Upper lobe of left lung (tissue), 4 donors: ENCODE measurements around the gene NLGN1.
"Not testable (repeated sequence)": the region's sequence is repeated elsewhere in the genome, so short reads cannot be mapped to it uniquely, and the experiment has no call there.

ENCODE experiments used
- EP300 ChIP-seq, 4 donors: sonication (generic); formaldehyde crosslinking; IDR thresholded peaks; one replicate each; pipeline ENCODE4 v1.5.1; 2017; ENCODE audit warnings: antibody characterized with exemption in 4 of 4, control low read depth in 2 of 4
- POLR2A ChIP-seq, 4 donors: fragments of 450-650 bp; IDR thresholded peaks; one replicate each; pipeline ENCODE4 v1.5.1; 2016 to 2017; ENCODE audit warnings: antibody characterized with exemption in 4 of 4, mild to moderate bottlenecking in 2 of 4
- POLR2AphosphoS5 ChIP-seq, 2 donors: sonication (generic); formaldehyde crosslinking; IDR thresholded peaks; one replicate each; pipeline ENCODE4 v1.5.1; 2017; ENCODE audit warnings: antibody characterized with exemption in 2 of 2
- TF ChIP-seq, protein P1 (sequence below), 6 experiments: fragments of 450-650 bp in 4 of 6; fragments of 200-600 bp in 2 of 6; sonication (generic) in 2 of 6; IDR thresholded peaks; one replicate each; pipeline ENCODE4 v1.5.1; 2016 to 2019; ENCODE audit warnings: antibody characterized with exemption in 6 of 6

- TF ChIP-seq POLR2A, POLR2AphosphoS5, EP300 (IDR thresholded peaks at IDR 0.05): not testable (repeated sequence)
- TF ChIP-seq, protein P1, sequence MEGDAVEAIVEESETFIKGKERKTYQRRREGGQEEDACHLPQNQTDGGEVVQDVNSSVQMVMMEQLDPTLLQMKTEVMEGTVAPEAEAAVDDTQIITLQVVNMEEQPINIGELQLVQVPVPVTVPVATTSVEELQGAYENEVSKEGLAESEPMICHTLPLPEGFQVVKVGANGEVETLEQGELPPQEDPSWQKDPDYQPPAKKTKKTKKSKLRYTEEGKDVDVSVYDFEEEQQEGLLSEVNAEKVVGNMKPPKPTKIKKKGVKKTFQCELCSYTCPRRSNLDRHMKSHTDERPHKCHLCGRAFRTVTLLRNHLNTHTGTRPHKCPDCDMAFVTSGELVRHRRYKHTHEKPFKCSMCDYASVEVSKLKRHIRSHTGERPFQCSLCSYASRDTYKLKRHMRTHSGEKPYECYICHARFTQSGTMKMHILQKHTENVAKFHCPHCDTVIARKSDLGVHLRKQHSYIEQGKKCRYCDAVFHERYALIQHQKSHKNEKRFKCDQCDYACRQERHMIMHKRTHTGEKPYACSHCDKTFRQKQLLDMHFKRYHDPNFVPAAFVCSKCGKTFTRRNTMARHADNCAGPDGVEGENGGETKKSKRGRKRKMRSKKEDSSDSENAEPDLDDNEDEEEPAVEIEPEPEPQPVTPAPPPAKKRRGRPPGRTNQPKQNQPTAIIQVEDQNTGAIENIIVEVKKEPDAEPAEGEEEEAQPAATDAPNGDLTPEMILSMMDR (IDR thresholded peaks at IDR 0.05): not testable (repeated sequence)
Observed at GRCh38 chr3:173451561-173451960, 54.0 kb downstream of the NLGN1 start.
